Fibroblast of gingiva (primary cell): ENCODE measurements around the gene MACROD1.

ENCODE experiments used
- DNase-seq: peaks from one replicate; pipeline ENCODE4 v3.0.0-alpha.2; 2011; ENCODE audit warnings: low read depth

MACROD1 gene

GRCh38 chr11:64013141-64013896, 152.6 kb downstream of the MACROD1 start:
- DNase-seq = no peak

- no peak for DNase-seq
Observed at GRCh38 chr11:64011371-64011770, 154.5 kb downstream of the MACROD1 start.

- DNase-seq = no peak
Observed at GRCh38 chr11:64010783-64011182, 155.1 kb downstream of the MACROD1 start.

- no peak for DNase-seq
Observed at GRCh38 chr11:64009710-64010109, 156.2 kb downstream of the MACROD1 start.

GRCh38 chr11:64008914-64009633, 156.8 kb downstream of the MACROD1 start:
- DNase-seq = no peak

GRCh38 chr11:64008283-64008913, 157.5 kb downstream of the MACROD1 start:
- no peak for DNase-seq

GRCh38 chr11:64007629-64008282, 158.2 kb downstream of the MACROD1 start:
- peak; percentile 16 for DNase-seq

GRCh38 chr11:64007160-64007628, 158.7 kb downstream of the MACROD1 start:
- DNase-seq = peak; percentile 5

- DNase-seq = no peak
Observed at GRCh38 chr11:64006398-64006797, 159.5 kb downstream of the MACROD1 start.

GRCh38 chr11:64005691-64006090, 160.2 kb downstream of the MACROD1 start:
- DNase-seq = no peak

GRCh38 chr11:64004590-64004984, 161.3 kb downstream of the MACROD1 start:
- DNase-seq = no peak

GRCh38 chr11:64003807-64004589, 161.9 kb downstream of the MACROD1 start:
- DNase-seq = peak; percentile 42

GRCh38 chr11:64001484-64002420, 164.2 kb downstream of the MACROD1 start:
- no peak for DNase-seq

- no peak for DNase-seq
Observed at GRCh38 chr11:64000740-64001483, 165.0 kb downstream of the MACROD1 start.

GRCh38 chr11:64000026-64000739, 165.7 kb downstream of the MACROD1 start:
- DNase-seq = peak; percentile 59

GRCh38 chr11:63999349-64000025, 166.4 kb downstream of the MACROD1 start:
- DNase-seq = no peak

GRCh38 chr11:63998558-63999348, 167.2 kb downstream of the MACROD1 start:
- no peak for DNase-seq
